ENCODE measurements around the gene ADA. TPM values are rescaled to one million over a fixed set of nuclear protein-coding genes. Genes with fewer than 3 reads are reported as not detected.

ADA gene
- polyA plus RNA-seq, 4 donors = 4.3 to 135 (median 101) TPM

DNA sequence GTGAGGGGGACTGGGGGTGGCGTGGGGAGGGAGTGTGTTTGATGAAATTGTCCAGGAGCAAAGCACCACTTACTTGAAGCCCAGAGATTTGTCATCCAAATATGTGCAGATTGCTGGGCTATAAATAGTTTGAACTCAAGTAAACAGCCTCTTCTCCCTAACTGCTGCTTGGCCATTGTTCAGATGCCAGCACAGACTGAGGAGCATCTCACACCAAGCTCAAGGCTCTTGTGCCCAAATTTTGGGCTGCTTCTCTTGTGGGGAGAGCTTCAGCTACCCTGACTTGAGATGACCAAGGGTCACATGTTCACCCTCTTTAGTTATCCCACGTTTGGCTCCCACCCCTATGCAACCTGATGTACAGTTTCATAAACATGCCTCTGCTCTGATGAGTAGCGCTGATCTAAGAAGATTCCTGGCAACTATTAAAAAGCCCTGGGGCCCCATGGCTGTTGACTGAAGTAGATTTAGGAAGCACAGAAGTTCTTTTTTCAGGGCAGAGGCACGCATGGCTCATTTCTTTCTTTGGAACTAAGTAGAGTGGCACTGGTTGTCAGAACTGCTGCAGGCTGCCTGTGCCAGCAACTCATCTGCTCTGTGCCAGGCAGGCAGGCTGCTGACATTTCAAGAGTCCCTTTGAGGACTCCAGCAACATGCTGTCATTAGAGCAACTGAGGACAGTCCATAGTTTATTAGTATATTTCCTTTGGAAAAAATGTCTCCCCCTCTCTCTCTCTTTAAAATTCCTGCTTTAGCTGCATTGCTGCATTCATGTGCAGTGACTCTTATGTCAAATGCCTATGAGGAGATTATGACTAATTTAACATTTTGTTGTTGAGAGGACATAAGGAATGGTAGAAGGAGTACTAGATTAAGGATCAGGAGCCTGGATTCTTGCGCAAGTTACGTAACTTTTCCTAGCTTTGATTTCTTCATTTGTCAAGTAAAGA is 78.7 kb downstream of the ADA start:
- H3K27ac ChIP-seq (ENCODE audit: low read depth in 1 of 3, low read length in 2 of 3) = peak overlapping the region in 2 of 3 donors; percentile 41 to 71
- no peak for FAIRE-seq

DNA sequence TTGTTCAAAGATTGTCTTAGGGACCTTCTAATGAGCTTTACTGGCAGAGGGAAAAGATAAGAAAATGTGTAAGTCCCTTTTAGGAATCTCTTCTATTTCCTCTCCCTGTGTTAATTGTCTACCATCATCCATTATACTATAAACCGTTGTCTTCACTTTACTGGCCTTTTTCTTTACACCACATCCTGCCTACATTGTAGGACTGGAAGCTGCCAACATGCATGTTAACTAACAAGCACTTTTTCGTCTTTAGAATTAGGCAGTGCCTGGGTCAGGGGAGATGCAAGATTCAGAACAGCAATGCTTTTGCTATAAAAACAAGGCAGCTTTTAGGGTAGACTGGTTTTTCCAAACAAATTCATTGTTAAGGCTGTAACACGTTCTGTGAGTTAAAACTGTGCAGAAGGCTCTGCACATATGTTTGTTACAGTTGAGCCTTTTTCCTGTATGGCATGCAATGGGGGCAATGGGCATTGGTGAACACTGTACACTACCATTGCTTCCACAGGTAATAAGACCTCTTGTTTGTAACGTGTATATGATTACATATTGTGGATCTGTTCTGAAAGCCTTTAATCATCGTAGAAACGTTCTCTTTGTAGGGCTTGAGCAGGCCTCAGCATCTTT is 80.0 kb downstream of the ADA start:
- DNase-seq (no peak), FAIRE-seq (no peak)
- H3K9me3 ChIP-seq (ENCODE audit: control insufficient read depth in 2 of 2, insufficient read depth in 1 of 2, low read depth in 1 of 2, low read length in 1 of 2) = no peaks in the 10 kb centered on the region
- no peak overlapping the region for H3K27ac ChIP-seq (ENCODE audit: low read depth in 1 of 3, low read length in 2 of 3)
- H3K4me3 ChIP-seq (ENCODE audit: low read depth in 1 of 3, low read length in 3 of 3) = no peak overlapping the region
- no peaks in the 10 kb centered on the region for H3K36me3 ChIP-seq (ENCODE audit: control insufficient read depth in 3 of 3, insufficient read depth in 2 of 3, low read depth in 1 of 3, low read length in 3 of 3)
- H3K4me1 ChIP-seq (ENCODE audit: control insufficient read depth in 3 of 3, insufficient read depth in 2 of 3, low read depth in 1 of 3, low read length in 2 of 3) = peaks cover 0 to 8% (median 5%) of the 10 kb centered on the region in 3 donors
- WGBS, 3 donors = 70 to 75% (median 72%) methylated on average over 6 of the region's 6 CpGs
- H3K27me3 ChIP-seq (ENCODE audit: control insufficient read depth in 3 of 3, insufficient read depth in 3 of 3, low read length in 3 of 3) = no peaks in the 10 kb centered on the region

More for the DNA sequence above, 78.7 kb downstream of the ADA start:
- H3K4me3 ChIP-seq (ENCODE audit: low read depth in 1 of 3, low read length in 3 of 3) = no peak overlapping the region
- peak in 1 of 2 donors; percentile 17 for DNase-seq
- H3K27me3 ChIP-seq (ENCODE audit: control insufficient read depth in 3 of 3, insufficient read depth in 3 of 3, low read length in 3 of 3) = no peaks in the 10 kb centered on the region
- no peaks in the 10 kb centered on the region for H3K9me3 ChIP-seq (ENCODE audit: control insufficient read depth in 2 of 2, insufficient read depth in 1 of 2, low read depth in 1 of 2, low read length in 1 of 2)
- H3K4me1 ChIP-seq (ENCODE audit: control insufficient read depth in 3 of 3, insufficient read depth in 2 of 3, low read depth in 1 of 3, low read length in 2 of 3) = peaks cover 0 to 9% (median 5%) of the 10 kb centered on the region in 3 donors
- no peaks in the 10 kb centered on the region for H3K36me3 ChIP-seq (ENCODE audit: control insufficient read depth in 3 of 3, insufficient read depth in 2 of 3, low read depth in 1 of 3, low read length in 3 of 3)
- 56 to 77% (median 72%) methylated on average over 6 of the region's 6 CpGs for WGBS, 3 donors

DNA sequence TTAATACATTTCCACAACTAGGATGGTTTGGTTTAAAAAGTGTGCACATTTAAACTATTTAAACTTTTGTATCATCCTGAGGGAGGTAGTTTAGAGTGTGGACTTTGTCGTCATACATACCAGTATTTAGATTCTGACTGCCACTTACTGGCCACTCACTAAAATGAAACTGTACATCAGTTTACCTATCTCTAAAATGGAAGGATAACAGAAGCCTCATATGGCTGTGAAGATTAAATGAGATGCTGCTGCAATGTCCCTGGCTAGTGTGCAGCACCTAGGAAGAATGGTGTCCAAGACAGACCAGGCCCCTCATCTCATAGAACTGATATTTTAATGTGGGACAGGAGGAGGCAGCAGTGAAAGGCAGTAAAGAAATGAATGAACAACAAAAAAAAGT is 81.1 kb downstream of the ADA start:
- 89 to 97% (median 94%) methylated on average over 1 of the region's 1 CpG for WGBS, 3 donors
- Histone ChIP-seq H3K27me3 (ENCODE audit: control insufficient read depth in 3 of 3, insufficient read depth in 3 of 3, low read length in 3 of 3) (no peaks in the 10 kb centered on the region), H3K4me1 (ENCODE audit: control insufficient read depth in 3 of 3, insufficient read depth in 2 of 3, low read depth in 1 of 3, low read length in 2 of 3) (peaks cover 0 to 5% (median 0%) of the 10 kb centered on the region in 3 donors), H3K4me3 (ENCODE audit: low read depth in 1 of 3, low read length in 3 of 3) (no peak overlapping the region), H3K27ac (ENCODE audit: low read depth in 1 of 3, low read length in 2 of 3) (no peak overlapping the region), H3K9me3 (ENCODE audit: control insufficient read depth in 2 of 2, insufficient read depth in 1 of 2, low read depth in 1 of 2, low read length in 1 of 2) (no peaks in the 10 kb centered on the region), H3K36me3 (ENCODE audit: control insufficient read depth in 3 of 3, insufficient read depth in 2 of 3, low read depth in 1 of 3, low read length in 3 of 3) (no peaks in the 10 kb centered on the region)
- FAIRE-seq = no peak
- no peak for DNase-seq

Other genes with a start within 250 kb of the ADA start
- gene TTPAL, start 175.8 kb downstream of the ADA start, polyA plus RNA-seq = 10 to 100 TPM in 1 of 4 donors, 1 to 10 TPM in 3; 1.8 to 10.2 (median 3.6) TPM
- 10 to 100 TPM; 13.2 to 74.8 (median 39.6) TPM for gene SERINC3, start 129.6 kb downstream of the ADA start, polyA plus RNA-seq
- gene PKIG, start 69.1 kb downstream of the ADA start, polyA plus RNA-seq = 10 to 100 TPM; 16.3 to 47.8 (median 36.6) TPM
- 1 to 10 TPM in 2 of 4 donors, under 1 TPM in 1, not detected in 1; 0.07 to 2.2 (median 1.9) TPM for gene CCN5, start 63.7 kb upstream of the ADA start, polyA plus RNA-seq
- under 1 TPM in 2 of 4 donors, not detected in 2; 0.35 to 0.67 TPM for gene KCNK15, start 94.2 kb upstream of the ADA start, polyA plus RNA-seq
- gene RIMS4, start 158.8 kb upstream of the ADA start, polyA plus RNA-seq = 1 to 10 TPM in 2 of 4 donors, not detected in 2; 1.2 to 9.3 TPM
- 100 to 1,000 TPM; 125 to 157 (median 138) TPM for gene YWHAB, start 234.0 kb upstream of the ADA start, polyA plus RNA-seq

All from small intestine (tissue), 7 donors.